GM15510 (cell line): ENCODE measurements around the gene EMILIN1.

ENCODE experiments used
- POLR2A ChIP-seq: IDR thresholded peaks from 3 replicates; pipeline ENCODE4 v1.6.1; 2011; ENCODE audit warnings: borderline replicate concordance; ENCODE audit not compliant: insufficient read length; ENCODE audit errors: extremely low read depth

The EMILIN1 gene

GRCh38 chr2:27050281-27050995 is 28.0 kb upstream of the EMILIN1 start:
- peak; percentile 63 for TF ChIP-seq POLR2A

GRCh38 chr2:27050996-27051901 is 27.2 kb upstream of the EMILIN1 start, which contains the start of gene AGBL5:
AGBL5 (plus strand) TSS chr2:27051668; CDS start chr2:27052959, 1,291 bp downstream.
- peak; percentile 75 for TF ChIP-seq POLR2A

- TF ChIP-seq POLR2A, result no peak
Observed at GRCh38 chr2:27051902-27052645, 26.3 kb upstream of the EMILIN1 start.

- TF ChIP-seq POLR2A, result no peak
Observed at GRCh38 chr2:27053321-27053720, 25.1 kb upstream of the EMILIN1 start.

GRCh38 chr2:27053776-27054175 is 24.6 kb upstream of the EMILIN1 start:
- TF ChIP-seq POLR2A, result no peak

- no peak for TF ChIP-seq POLR2A
Observed at GRCh38 chr2:27054721-27055120, 23.7 kb upstream of the EMILIN1 start.

- TF ChIP-seq POLR2A, result no peak
Observed at GRCh38 chr2:27057184-27057583, 21.2 kb upstream of the EMILIN1 start.

- TF ChIP-seq POLR2A, result no peak
Observed at GRCh38 chr2:27058210-27058609, 20.2 kb upstream of the EMILIN1 start.

- TF ChIP-seq POLR2A, result no peak
Observed at GRCh38 chr2:27059141-27059820, 19.1 kb upstream of the EMILIN1 start.

GRCh38 chr2:27060323-27060722 is 18.1 kb upstream of the EMILIN1 start:
- no peak for TF ChIP-seq POLR2A

- no peak for TF ChIP-seq POLR2A
Observed at GRCh38 chr2:27065128-27065527, 13.3 kb upstream of the EMILIN1 start.

- TF ChIP-seq POLR2A, result no peak
Observed at GRCh38 chr2:27067385-27067784, 11.0 kb upstream of the EMILIN1 start.

- no peak for TF ChIP-seq POLR2A
Observed at GRCh38 chr2:27069436-27069835, 9.0 kb upstream of the EMILIN1 start.

- no peak for TF ChIP-seq POLR2A
Observed at GRCh38 chr2:27069961-27070618, 8.3 kb upstream of the EMILIN1 start.
